NCI-H1694 treated with DMSO at 0.1 percent for 48 hours (cell line): ENCODE data around the gene RPL27.
"Not testable (repeated sequence)": the region's sequence is repeated elsewhere in the genome, so short reads cannot be mapped to it uniquely, and the experiment has no call there.

Experiments
- DNase-seq: peaks from one replicate; lab custom pipeline; 2025; lab: John Stamatoyannopoulos, UW

RPL27 gene

DNA sequence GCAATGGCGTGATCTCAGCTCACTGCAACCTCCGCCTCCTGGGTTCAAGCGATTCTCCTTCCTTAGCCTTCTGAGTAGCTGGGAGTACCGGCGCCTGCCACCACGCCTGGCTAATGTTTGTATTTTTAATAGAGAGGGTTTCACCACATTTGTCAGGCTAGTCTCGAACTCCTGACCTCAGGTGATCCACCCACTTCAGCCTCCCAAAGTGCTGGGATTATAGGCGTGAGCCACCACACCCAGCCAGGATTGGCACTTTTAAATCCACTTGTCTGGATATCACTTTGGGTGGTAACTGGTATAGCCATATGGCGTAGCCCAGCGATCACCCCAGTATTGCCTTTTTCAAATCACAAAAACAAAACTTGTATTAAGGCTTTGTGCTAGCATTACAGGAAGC lies 4.3 kb upstream of the RPL27 start:
- not testable (repeated sequence) for DNase-seq

DNA sequence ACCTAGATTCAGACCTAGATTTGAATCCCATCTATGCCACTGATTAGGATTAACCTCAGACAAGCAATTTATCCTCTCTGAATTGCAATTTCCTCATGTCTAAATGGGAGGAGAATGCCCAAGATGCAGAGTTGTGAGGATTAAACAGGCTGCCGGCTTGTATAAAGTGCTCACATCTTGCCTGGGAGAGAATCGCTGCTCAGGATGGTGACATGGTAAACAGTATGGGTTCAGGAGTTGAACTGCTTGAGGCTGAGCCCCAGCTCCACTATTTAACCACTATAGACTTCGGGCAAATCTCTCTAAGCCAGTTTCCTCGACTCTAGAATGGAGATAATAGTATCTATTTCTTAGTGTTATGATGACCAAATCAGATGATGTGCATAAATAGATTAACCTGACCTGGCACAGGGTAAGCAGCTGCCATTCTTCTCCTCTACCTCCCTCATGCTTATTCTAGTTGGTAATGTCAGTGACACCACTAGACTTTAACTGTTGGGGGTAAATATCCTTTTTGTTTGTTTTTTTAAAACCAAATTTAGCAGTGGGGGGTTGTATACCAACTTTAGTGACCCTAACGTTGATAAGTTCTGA lies 732 bp upstream of the RPL27 start:
- DNase-seq = no peak

DNA sequence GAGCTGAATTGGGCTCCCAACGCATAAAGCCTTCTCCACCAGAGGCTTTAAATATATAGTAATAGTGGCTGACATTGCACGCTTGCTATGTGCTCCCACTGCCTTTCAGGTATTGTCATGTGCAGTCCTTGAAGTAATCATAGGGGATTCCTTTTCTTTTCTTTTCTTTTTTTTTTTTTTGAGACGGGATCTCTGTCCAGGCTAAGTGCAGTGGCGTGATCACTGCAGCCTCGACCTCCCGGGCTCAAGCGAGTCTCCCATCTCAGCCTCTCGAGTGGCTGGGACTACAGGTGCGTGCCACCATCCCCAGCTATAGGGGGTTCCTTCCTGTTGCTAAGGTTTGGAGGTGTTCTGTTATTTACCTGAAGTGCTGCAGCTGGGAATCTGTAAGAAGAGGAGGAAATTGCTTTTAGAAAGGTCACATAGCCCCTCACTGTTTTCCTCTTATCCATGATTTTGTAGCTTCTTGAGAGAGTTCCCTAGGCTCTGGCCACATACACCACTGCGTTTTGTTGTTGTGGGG lies 845 bp downstream of the RPL27 start:
- DNase-seq = no peak

DNA sequence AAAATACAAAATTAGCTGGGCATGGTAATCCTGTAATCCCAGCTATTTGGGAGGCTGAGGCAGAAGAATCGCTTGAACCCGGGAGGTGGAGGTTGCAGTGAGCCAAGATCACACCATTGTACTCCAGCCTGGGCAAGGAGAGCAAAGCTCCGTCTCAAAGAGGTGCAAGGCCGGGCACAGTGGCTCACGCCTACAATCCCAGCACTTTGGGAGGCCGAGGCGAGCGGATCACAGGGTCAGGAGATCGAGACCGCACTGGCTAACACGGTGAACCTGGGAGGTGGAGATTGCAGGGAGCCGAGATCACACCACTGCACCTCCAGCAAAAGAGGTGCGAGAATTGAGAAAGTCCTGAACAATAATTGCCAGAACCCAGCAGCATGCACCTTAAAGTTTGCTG lies 2.7 kb downstream of the RPL27 start:
- DNase-seq = not testable (repeated sequence)

DNA sequence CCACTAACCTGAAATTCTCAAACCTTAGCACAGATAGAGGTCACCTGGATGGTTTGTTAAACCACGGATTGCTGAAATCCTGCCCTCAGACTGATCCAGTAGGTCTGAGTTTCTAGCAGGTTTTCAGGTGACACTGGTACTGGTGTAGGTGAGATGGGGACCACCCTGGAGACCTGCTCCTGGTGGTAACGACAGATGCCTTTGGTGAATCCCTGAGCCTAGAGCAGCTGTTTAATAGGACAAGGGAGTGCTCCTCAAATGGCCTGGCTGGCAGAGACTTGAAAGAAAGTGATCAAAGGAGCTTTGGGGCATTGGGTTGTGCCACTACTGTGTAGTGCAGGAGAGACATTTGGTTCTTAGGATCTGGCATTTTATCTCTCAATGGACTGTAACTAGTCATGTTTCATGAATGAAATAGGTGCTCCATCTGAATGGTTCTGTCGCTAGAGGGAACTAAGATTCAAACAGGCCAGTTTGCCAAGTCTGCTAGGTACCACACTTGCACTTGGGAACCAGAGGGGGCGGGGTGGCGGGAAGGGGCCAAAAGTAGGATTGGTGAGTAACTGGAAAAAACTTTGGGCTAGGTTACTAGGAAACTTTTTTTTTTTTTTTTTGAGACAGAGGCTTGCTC lies 5.4 kb downstream of the RPL27 start:
- DNase-seq = no peak

DNA sequence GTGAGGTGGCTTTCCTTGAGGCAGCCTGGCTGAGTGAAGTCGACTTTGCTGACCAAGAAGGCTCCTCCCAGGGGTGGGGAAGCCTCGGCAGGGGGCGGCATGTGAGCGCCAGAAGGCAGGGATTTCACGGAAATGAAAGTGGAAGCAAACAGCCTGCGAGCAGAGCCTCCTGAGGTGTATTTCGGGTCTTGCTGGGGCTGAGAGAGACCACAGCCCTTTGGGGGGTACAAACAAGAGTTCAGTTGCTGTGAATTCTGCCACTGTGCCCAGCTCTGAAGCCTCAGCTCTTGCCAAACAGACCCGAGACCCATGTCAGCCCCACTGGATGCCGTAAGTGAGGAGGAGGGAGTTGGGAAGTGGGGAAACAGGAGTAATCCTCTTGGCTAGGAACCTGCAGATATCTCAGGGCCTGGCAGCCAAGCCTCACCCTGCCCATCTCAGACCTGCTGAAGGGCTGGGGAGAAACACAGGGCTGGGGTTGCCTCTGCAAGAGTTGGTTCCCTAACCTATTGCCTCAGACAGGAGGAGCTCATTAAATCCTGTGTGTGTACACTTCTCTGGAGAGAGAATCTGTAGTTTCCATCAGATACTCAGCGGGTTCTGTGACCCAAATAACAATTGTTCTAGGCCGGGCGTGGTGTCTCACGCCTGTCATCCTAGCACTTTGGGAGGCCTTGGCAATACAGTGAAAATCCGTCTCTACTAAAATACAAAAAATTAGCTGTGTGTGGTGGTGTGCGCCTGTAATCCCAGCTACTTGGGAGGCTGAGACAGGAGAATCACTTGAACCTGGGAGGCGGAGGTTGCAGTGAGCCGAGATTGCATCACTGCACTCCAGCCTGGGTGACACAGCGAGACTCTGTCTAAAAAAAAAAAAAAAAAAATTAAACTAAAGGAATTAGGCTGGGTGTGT lies 8.7 kb downstream of the RPL27 start, which contains the start of gene IFI35:
Gene IFI35, plus strand, starts transcription at position 146 of the 913 bp plus-strand sequence. Its CDS starts 164 bp downstream, at position 310.
- peak; percentile 30 for DNase-seq

DNA sequence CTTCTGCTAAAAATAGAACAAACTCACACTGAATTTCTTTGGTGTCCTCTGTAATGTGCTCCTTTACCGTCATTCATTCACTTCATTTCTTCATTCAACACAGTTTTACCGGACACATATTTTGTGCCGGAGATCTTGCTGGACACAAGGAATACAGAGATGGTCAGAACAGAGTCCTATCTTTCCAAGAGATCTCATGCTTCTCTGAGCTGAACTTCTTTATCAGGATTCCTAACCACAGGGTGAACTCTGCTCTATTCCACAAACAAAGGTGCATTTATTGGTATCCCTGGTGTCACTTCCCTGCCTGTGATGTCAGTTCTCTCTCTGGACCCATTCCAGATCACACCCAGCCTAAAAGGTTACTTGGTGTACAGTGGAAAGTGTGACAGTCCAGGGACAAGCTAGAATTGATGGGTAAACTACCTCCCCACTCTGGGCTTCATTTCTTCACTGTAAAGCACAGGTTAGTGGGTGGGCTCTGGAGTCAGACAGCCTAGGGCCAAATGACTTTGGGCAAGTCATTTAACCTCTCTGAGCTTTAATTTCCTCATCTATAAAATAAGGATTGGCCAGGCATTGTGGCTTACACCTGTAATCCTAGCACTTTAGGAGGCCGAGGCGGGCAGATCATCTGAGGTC lies 12.6 kb downstream of the RPL27 start:
- no peak for DNase-seq

DNA sequence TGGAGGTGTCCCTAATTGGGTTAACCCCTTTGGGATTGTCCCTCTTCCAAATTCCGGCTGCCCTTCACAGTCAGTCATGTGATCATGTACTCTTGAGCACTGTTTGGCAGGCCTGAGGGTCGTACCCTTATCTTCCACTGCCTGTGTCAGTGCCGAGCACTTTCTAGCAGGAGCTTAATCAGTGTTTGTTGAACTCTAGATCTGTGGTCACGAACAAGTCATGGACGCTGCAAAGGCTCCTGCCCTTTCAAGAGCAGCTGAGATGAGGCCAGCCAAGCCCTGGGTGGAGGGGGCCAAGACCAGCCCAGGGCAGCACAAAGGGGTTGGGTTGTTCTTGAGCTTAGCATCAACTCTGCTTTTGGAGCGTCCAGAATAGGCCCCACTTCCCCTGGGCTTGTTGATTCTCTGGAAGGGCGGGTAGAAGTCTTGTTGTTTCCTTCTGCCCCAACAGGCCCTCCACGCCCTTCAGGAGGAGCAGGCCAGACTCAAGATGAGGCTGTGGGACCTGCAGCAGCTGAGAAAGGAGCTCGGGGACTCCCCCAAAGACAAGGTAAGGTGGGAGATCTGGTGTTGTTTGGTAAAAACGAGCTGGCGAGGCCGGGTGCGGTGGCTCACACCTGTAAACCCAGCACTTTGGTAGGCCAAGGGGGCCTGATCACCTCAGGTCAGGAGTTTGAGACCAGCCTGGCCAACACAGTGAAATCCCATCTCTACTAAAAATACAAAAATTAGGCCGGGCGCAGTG lies 13.7 kb downstream of the RPL27 start:
- DNase-seq = no peak

DNA sequence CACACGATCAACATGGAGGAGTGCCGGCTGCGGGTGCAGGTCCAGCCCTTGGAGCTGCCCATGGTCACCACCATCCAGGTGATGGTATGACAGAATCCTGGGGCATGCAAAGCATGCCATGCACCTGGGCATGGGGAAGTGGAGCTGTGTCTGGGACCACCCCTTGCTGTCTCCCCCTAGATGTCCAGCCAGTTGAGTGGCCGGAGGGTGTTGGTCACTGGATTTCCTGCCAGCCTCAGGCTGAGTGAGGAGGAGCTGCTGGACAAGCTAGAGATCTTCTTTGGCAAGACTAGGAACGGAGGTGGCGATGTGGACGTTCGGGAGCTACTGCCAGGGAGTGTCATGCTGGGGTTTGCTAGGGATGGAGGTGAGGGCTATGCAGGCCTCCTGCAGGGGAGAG lies 15.1 kb downstream of the RPL27 start:
- no peak for DNase-seq

DNA sequence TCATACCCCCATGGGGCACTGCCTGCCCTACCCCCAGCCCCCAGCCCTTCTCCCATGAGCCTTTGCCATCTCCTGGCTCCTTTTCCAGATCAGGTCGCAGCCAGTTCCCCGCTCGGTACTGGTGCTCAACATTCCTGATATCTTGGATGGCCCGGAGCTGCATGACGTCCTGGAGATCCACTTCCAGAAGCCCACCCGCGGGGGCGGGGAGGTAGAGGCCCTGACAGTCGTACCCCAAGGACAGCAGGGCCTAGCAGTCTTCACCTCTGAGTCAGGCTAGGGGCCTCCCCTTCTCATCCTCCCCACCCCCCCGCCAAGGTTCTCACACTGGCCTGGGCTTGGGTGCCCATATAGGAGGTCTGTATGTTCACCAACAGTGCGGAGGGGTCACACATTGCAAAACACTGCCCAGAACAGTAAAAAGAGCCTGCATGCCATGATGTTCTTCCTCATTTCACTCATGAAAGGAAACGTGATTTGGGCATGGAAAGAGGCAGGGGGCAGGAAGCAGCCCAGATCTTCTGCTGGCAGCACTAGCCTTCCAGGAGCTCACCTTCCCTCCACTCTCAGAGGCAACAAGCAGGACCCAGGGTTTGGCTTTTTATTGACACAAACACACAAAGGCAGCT lies 15.9 kb downstream of the RPL27 start:
- no peak for DNase-seq

DNA sequence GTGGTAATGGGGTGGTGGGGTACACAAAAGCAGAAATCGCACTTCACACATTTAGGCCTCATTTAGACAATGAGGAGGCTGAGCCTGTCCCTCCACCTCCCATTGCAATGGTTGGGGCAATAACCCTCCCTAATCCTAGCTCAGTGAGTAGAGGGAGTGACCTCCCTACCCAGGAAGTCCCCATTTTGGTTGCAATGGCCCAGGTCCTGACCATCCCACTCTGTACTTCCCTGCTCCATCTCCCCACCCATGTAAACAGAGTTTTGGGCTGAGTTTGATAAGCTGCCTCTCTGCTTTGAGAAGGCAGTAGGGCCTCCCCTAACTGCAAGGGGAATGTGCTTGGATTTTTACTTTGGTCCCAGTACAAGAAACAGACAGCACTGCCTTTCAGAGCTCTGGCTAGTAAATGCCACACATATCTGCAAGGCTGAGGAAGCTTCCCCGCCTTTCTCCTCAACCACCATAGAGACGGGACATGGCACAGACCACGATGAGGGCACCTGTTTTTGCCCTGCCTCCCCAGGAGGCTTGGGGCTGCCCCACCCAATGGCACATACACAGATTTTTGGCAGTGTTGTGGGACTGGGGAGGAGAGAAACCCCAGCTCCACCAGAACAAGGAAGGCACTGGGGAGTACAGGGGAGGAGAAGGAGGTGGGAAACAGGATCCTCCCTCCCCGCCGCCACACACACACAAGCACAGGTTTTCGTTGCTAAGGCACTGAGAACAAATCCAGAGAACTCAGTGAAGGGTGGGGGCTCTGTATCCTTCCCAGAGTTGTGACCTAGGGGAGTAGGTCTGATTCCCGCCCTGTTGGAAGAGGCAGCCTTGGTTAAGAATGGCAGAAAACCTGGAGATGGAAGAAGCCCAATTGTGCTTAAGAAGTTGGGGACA lies 16.7 kb downstream of the RPL27 start:
- DNase-seq = no peak

DNA sequence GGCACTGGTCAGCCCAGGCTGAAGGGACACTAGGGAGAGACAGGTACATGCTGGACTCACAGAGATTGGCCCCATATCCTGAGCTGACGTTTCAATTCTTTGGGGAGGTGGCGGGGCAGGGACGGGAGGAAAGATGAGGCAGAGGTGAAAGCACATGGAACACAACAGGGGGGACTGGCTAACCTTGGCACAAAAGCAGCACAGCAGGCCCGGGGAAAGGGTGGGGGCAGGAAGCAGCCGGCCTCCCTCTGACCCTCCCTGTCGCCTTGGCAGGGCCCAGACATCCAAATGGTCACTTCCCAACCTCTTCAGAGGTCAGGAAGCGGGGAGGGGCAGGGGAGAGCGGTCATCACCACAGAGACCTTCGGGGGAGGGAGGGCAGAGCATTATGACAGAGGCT lies 17.4 kb downstream of the RPL27 start:
- no peak for DNase-seq

DNA sequence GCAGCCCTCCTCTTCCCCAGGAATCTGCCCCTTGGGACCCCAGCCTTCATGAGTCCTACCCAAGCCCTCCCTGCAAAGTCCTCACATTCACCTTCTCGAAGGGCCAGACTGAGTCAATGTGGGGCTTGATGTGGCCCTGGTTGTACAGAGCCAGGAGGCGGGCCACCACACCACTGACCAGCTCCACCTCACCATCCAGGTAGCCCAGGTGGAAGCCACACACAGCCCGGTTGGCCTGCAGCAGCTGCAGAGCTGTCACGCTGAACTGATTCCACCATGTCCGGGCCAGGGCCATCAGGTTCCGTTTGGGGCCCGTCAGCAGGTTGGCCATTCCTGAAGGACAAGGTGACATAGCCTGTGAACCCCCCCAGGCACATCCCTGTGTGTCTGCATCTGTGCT lies 18.0 kb downstream of the RPL27 start:
- DNase-seq = no peak

DNA sequence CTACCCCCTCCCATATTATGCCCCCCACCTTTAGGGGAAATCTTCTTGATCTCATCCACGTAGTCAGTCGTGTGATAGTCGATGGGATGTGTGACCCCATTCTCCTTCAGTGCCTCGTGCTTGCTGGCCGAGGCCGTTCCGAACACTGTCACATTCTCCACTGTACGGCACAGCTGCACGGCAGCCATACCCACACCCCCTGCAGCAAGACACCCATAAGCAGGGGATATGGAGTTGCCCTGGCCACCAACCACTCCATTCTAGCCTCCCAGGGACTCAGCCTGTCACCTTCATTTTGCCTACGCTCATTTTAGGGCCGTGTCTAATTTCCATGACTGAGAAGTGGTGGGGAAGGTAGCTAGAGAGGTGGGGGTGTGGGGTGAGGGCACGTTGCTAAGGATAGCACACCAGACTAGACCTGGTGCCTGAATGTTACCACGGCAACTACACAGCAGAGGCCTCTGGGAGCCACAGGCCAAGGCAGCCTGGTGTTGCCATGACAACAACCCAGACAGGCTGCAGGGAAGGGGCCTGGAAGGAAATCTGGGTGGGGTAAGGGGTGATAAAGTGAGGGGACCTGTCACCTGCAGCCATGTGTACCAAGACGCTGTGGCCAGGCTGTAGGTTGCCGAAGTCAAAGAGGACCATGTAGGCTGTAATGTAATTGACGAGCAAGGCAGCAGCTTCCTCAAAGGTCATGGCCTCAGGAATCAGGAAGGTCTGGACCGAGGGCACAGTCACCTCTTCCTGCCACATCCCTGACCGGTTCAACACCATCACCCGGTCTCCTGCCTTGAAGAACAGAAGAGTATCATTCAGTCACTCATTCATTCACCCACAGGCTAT lies 20.0 kb downstream of the RPL27 start:
- DNase-seq = no peak

DNA sequence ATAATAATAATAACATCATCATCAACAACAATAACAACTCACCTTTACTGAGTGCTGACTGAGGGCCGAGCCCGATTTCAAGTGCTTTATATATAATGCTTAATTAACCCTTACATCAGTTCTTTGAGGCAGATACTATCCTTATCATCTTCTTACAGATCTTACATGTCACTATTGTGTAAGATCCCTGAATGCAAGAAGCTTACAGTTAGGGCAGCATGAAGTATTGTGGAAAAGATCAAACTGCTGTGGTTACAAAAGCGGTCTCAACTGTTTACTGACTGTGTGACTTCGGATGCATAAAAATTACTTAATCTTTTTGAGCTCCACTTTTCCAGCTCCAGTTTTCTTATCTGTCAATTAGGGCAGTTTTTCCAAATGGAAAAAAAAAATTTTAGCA lies 20.7 kb downstream of the RPL27 start:
- no peak for DNase-seq

DNA sequence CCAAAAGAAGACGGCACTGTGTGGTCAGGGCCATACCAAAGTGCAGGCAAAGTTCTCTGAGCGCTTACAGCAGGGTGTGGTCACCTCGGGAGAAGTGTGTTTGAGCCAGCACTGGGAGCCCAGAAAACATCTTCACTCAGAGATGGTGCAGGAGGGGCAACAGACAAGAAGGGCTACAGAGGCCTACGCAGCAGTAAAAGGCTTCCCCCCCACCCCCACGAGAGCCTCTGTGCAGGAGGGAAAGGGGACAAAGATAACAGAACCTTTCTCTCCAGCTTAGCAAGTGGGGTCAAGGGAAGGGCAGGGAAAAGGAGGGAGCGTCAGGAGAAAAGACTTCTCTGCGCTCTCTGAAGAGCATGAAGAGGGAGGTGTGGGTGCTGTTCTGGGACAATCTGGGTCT lies 21.2 kb downstream of the RPL27 start:
- DNase-seq = no peak

DNA sequence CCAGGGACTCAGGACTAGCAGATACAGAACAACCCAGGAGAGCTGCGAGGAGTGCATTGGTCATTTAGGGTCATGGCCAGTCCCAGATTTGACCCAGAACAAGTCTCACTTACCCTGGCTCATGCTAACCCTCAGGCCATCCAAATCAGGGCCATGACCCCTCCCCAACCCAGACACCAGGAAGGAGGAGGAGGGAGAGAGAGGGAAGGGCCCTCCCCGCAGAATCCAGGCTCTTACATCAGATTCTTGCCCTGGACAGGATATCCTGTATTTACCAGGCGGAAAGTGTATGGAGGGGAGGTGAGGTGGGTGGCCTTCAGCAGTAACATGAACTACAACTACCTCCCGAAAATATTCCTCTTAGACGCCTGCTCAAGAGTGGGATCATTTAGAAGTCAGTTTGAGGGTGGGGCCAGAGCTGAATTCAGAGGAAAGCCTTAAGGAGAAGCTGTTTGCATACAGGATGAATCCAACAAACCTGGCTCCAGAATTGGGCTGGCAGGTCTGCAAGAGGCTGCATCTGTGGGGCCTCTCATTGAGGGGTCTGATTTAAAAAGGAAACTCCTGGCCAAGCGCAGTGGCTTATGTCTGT lies 21.9 kb downstream of the RPL27 start:
- no peak for DNase-seq
